Activated CD4-positive, alpha-beta memory T cell treated with anti-CD3 and anti-CD28 coated beads for 36 hours (primary cell): Measurements from ENCODE around the gene CREB1. TPM values are rescaled to one million over a fixed set of nuclear protein-coding genes. Genes with fewer than 3 reads are reported as not detected.
A peak's percentile ranks its signal among the peaks of the same experiment; 100 is the strongest.

Experiments used
- CTCF ChIA-PET: fragments of 350-600 bp; sonication (Branson Sonifier 250); formaldehyde crosslinking; loops from one replicate; lab custom pipeline; 2021; ENCODE audit warnings: antibody characterized with exemption, inconsistent platforms; lab: Charles Lee
- POLR2A ChIA-PET: fragments of 350-600 bp; sonication (Branson Sonifier 250); formaldehyde crosslinking; loops from one replicate; lab custom pipeline; 2021; ENCODE audit warnings: antibody characterized with exemption; lab: Charles Lee
- DNase-seq: peaks from one replicate; pipeline ENCODE4 v3.0.0-alpha.2; 2020
- H3K27ac Mint-ChIP-seq: one replicate; pipeline ENCODE4 v1.8.0; 2021; ENCODE audit warnings: mixed read lengths
- H3K27me3 Mint-ChIP-seq: one replicate; pipeline ENCODE4 v1.8.0; 2021; ENCODE audit warnings: mixed read lengths
- H3K36me3 Mint-ChIP-seq: one replicate; pipeline ENCODE4 v1.8.0; 2021; ENCODE audit warnings: mixed read lengths
- H3K4me1 Mint-ChIP-seq: one replicate; pipeline ENCODE4 v1.8.0; 2021; ENCODE audit warnings: low read depth, mixed read lengths
- H3K4me3 Mint-ChIP-seq: one replicate; pipeline ENCODE4 v1.8.0; 2021; ENCODE audit warnings: mild to moderate bottlenecking, mixed read lengths
- H3K9me3 Mint-ChIP-seq: one replicate; pipeline ENCODE4 v1.8.0; 2021; ENCODE audit warnings: mixed read lengths
- intact Hi-C: fragments of 100-400 bp; cut with micrococcal nuclease; formaldehyde crosslinking; loops from one replicate; pipeline ENCODE4 v1.15.1; 2023
- total RNA-seq, 2 experiments: library from RNA; stranded (reverse); gene quantifications; one replicate each; pipeline ENCODE4 v1.2.3, GENCODE V29; 2021

Gene CREB1
- total RNA-seq, 2 experiments from 2014 or later = 90.7 to 92.2 TPM

GRCh38 chr2:207528980-207529329 lies 807 bp upstream of the CREB1 start:
- POLR2A ChIA-PET = interaction anchor here (2.0 kb wide), 1 partner anchor 22 kb away, joined by 8 read pairs; no protein-coding TSS in a partner anchor
- intact Hi-C loops = loop anchor here (1.0 to 10.0 kb wide), 11 partner anchors 14 to 1444 kb away; partner anchors contain the start of genes CCNYL1, EEF1B2, FASTKD2 and INO80D
- Mint-ChIP-seq H3K4me3 (peak overlapping the region; percentile 89), H3K9me3 (no peaks in the 10 kb centered on the region), H3K27ac (peak overlapping the region; percentile 98), H3K36me3 (peaks cover 22% of the 10 kb centered on the region), H3K27me3 (no peaks in the 10 kb centered on the region), H3K4me1 (peaks cover 45% of the 10 kb centered on the region)
- DNase-seq = peak; percentile 74
- CTCF ChIA-PET = no interaction called here

- Mint-ChIP-seq H3K4me1 (peaks cover 55% of the 10 kb centered on the region), H3K4me3 (peak overlapping the region; percentile 89), H3K27ac (peak overlapping the region; percentile 99), H3K27me3 (no peaks in the 10 kb centered on the region), H3K36me3 (peaks cover 27% of the 10 kb centered on the region), H3K9me3 (no peaks in the 10 kb centered on the region)
- intact Hi-C loops = loop anchor here (1.0 to 5.0 kb wide), 2 partner anchors 42 to 95 kb away; partner anchors contain the start of gene METTL21A
- peak; percentile 59 for DNase-seq
- CTCF ChIA-PET = interaction anchor here (1.0 to 2.7 kb wide), 7 partner anchors 16 to 510 kb away, joined by 3 to 15 read pairs (median 3); partner anchors contain the start of gene METTL21A
- POLR2A ChIA-PET = interaction anchor here (0.7 to 5.3 kb wide), 23 partner anchors 8 to 765 kb away, joined by 3 to 38 read pairs (median 4); partner anchors contain the start of genes CCNYL1, FASTKD2, KLF7 and MDH1B
Observed at GRCh38 chr2:207530160-207531031, 634 bp downstream of the CREB1 start.

GRCh38 chr2:207531032-207531952 lies 1.5 kb downstream of the CREB1 start:
- intact Hi-C loops = loop anchor here (5.0 kb wide), 1 partner anchor 41 kb away; no protein-coding TSS in a partner anchor
- Mint-ChIP-seq H3K36me3 (peaks cover 28% of the 10 kb centered on the region), H3K9me3 (no peaks in the 10 kb centered on the region), H3K4me3 (peak overlapping the region; percentile 87), H3K4me1 (peaks cover 47% of the 10 kb centered on the region), H3K27me3 (no peaks in the 10 kb centered on the region), H3K27ac (peak overlapping the region; percentile 99)
- POLR2A ChIA-PET = interaction anchor here (0.7 to 5.3 kb wide), 16 partner anchors 10 to 766 kb away, joined by 3 to 38 read pairs (median 4); partner anchors contain the start of genes CCNYL1, FASTKD2, KLF7 and MDH1B
- CTCF ChIA-PET = interaction anchor here (1.1 to 2.7 kb wide), 4 partner anchors 17 to 94 kb away, joined by 3 to 15 read pairs (median 3); partner anchors contain the start of gene METTL21A
- peak; percentile 65 for DNase-seq

- intact Hi-C loops = loop anchor here (5.0 kb wide), 1 partner anchor 40 kb away; no protein-coding TSS in a partner anchor
Observed at GRCh38 chr2:207532676-207533075, 2.9 kb downstream of the CREB1 start.

GRCh38 chr2:207533461-207534008 lies 3.8 kb downstream of the CREB1 start:
- no peaks in the 10 kb centered on the region for H3K9me3 Mint-ChIP-seq
- H3K4me1 Mint-ChIP-seq = peaks cover 45% of the 10 kb centered on the region
- no peaks in the 10 kb centered on the region for H3K27me3 Mint-ChIP-seq
- H3K4me3 Mint-ChIP-seq = peak overlapping the region; percentile 37
- H3K36me3 Mint-ChIP-seq = peaks cover 32% of the 10 kb centered on the region
- H3K27ac Mint-ChIP-seq = peak overlapping the region; percentile 75
- intact Hi-C loops = loop anchor here (5.0 kb wide), 1 partner anchor 39 kb away; no protein-coding TSS in a partner anchor
- ChIA-PET CTCF (interaction anchor here (1.1 to 1.3 kb wide), 3 partner anchors 11 to 93 kb away, joined by 3 to 6 read pairs (median 6); partner anchors contain the start of gene METTL21A), POLR2A (interaction anchor here (0.6 to 5.3 kb wide), 6 partner anchors 21 to 439 kb away, joined by 3 to 25 read pairs (median 4); no protein-coding TSS in a partner anchor)
- no peak for DNase-seq

More at GRCh38 chr2:207532676-207533075, 2.9 kb downstream of the CREB1 start:
- DNase-seq = no peak
- H3K27ac Mint-ChIP-seq = peak overlapping the region; percentile 99
- H3K4me3 Mint-ChIP-seq = peak overlapping the region; percentile 87
- H3K4me1 Mint-ChIP-seq = peaks cover 46% of the 10 kb centered on the region
- H3K9me3 Mint-ChIP-seq = no peaks in the 10 kb centered on the region
- ChIA-PET POLR2A (interaction anchor here (0.6 to 5.3 kb wide), 4 partner anchors 26 to 186 kb away, joined by 3 to 38 read pairs (median 14); partner anchors contain the start of gene METTL21A), CTCF (interaction anchor here (0.6 to 1.3 kb wide), 4 partner anchors 12 to 508 kb away, joined by 3 to 6 read pairs (median 6); partner anchors contain the start of gene METTL21A)
- no peaks in the 10 kb centered on the region for H3K27me3 Mint-ChIP-seq
- peaks cover 31% of the 10 kb centered on the region for H3K36me3 Mint-ChIP-seq

- intact Hi-C loops = loop anchor here (5.0 kb wide), 1 partner anchor 38 kb away; no protein-coding TSS in a partner anchor
- H3K27me3 Mint-ChIP-seq = no peaks in the 10 kb centered on the region
- ChIA-PET POLR2A (interaction anchor here (1.0 to 5.3 kb wide), 4 partner anchors 13 to 177 kb away, joined by 3 to 25 read pairs (median 4); partner anchors contain the start of gene CCNYL1), CTCF (interaction anchor here (0.6 to 1.1 kb wide), 3 partner anchors 93 to 439 kb away, joined by 3 read pairs; no protein-coding TSS in a partner anchor)
- peaks cover 32% of the 10 kb centered on the region for H3K36me3 Mint-ChIP-seq
- H3K4me1 Mint-ChIP-seq = peaks cover 50% of the 10 kb centered on the region
- H3K27ac Mint-ChIP-seq = peak overlapping the region; percentile 75
- no peak for DNase-seq
- no peaks in the 10 kb centered on the region for H3K9me3 Mint-ChIP-seq
- peak overlapping the region; percentile 57 for H3K4me3 Mint-ChIP-seq
Observed at GRCh38 chr2:207534417-207534816, 4.7 kb downstream of the CREB1 start.

GRCh38 chr2:207539470-207539869 lies 9.7 kb downstream of the CREB1 start:
- CTCF ChIA-PET = no interaction called here
- Mint-ChIP-seq H3K27ac (no peak overlapping the region), H3K4me3 (no peak overlapping the region), H3K27me3 (no peaks in the 10 kb centered on the region), H3K9me3 (no peaks in the 10 kb centered on the region), H3K36me3 (peaks cover 19% of the 10 kb centered on the region), H3K4me1 (peaks cover 67% of the 10 kb centered on the region)
- intact Hi-C loops = no loop called here
- DNase-seq = no peak
- POLR2A ChIA-PET = no interaction called here

GRCh38 chr2:207540431-207540830 lies 10.7 kb downstream of the CREB1 start:
- ChIA-PET CTCF (no interaction called here), POLR2A (interaction anchor here (1.2 kb wide), 2 partner anchors 10 to 38 kb away, joined by 3 to 4 read pairs; no protein-coding TSS in a partner anchor)
- Mint-ChIP-seq H3K36me3 (peaks cover 20% of the 10 kb centered on the region), H3K27ac (no peak overlapping the region), H3K9me3 (no peaks in the 10 kb centered on the region), H3K4me1 (peaks cover 63% of the 10 kb centered on the region), H3K27me3 (no peaks in the 10 kb centered on the region), H3K4me3 (no peak overlapping the region)
- intact Hi-C loops = no loop called here
- no peak for DNase-seq

GRCh38 chr2:207541933-207542332 lies 12.2 kb downstream of the CREB1 start:
- no peak overlapping the region for H3K27ac Mint-ChIP-seq
- CTCF ChIA-PET = no interaction called here

GRCh38 chr2:207543272-207543671 lies 13.5 kb downstream of the CREB1 start:
- ChIA-PET POLR2A (no interaction called here), CTCF (no interaction called here)
- H3K4me1 Mint-ChIP-seq = peaks cover 63% of the 10 kb centered on the region
- no peak for DNase-seq
- H3K27ac Mint-ChIP-seq = no peak overlapping the region
- intact Hi-C loops = no loop called here
- no peak overlapping the region for H3K4me3 Mint-ChIP-seq
- H3K36me3 Mint-ChIP-seq = peaks cover 21% of the 10 kb centered on the region
- H3K27me3 Mint-ChIP-seq = no peaks in the 10 kb centered on the region
- no peaks in the 10 kb centered on the region for H3K9me3 Mint-ChIP-seq

More at GRCh38 chr2:207541933-207542332, 12.2 kb downstream of the CREB1 start:
- POLR2A ChIA-PET = interaction anchor here (1.0 kb wide), 1 partner anchor 11 kb away, joined by 3 read pairs; no protein-coding TSS in a partner anchor
- H3K4me1 Mint-ChIP-seq = peaks cover 68% of the 10 kb centered on the region
- no peaks in the 10 kb centered on the region for H3K27me3 Mint-ChIP-seq
- intact Hi-C loops = no loop called here
- no peak for DNase-seq
- H3K9me3 Mint-ChIP-seq = no peaks in the 10 kb centered on the region
- H3K36me3 Mint-ChIP-seq = peaks cover 24% of the 10 kb centered on the region
- H3K4me3 Mint-ChIP-seq = no peak overlapping the region
